ENCODE results near the gene KDM3B. TPM values are rescaled to one million over a fixed set of nuclear protein-coding genes. Genes with fewer than 3 reads are reported as not detected.

KDM3B gene
- total and polyA plus RNA-seq, 9 of the 15 experiments (the other 6 are each of a cell fraction or from before 2014, with no cell fraction given) = 13.8 to 62.8 (median 41.9) TPM

DNA sequence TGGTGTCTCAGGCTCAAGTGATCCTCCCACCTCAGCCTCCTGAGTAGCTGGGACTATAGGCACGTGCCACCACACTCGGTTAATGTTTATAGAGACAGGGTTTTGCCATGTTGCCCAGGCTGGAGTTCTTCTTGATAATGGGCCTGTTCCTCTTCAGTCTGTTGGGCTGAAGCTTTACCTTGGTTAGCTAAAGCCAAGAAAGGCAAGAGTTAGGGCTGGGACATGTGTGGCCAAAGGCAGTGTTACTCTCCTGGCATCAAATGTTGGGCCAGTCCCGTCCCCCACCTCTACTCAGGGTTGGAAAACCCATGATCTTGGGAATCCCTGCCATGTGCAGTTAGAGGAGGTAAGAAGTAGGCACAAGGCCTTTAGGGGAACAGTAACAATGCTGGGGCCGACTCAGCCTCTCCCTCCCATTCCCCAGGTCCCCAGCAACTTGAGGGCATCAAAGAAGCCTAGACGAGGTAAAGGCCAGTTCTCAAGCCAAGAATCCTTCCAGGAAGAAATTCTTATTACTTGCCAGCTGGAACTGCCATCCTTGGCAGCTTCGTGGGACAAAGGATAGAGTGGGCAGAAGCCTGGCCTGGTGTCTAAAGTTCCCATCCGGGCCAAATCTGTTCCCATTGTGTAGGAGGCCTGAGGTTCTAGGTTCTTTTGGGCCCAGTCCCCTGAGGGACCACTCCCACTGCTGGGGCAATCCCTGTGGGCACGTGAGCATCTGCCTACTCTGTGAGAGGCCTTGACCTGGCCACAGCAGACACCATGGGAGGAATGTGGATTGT is 117.2 kb downstream of the KDM3B start (continued):
- TF ChIP-seq RHOXF2B (CRISPR knock-in tag; conservative IDR thresholded peaks at IDR 0.05) (no peak), FOXM1 (IDR thresholded peaks at IDR 0.05; ENCODE audit: low read depth) (no peak), FOXM1 (CRISPR knock-in tag; IDR thresholded peaks at IDR 0.05; ENCODE audit: low read depth) (peak; percentile 96), GATAD2B (IDR thresholded peaks at IDR 0.05; ENCODE audit: borderline replicate concordance) (0 out of 2 replicates have a peak, but pooled peaks have one; percentile 20), BCOR (IDR thresholded peaks at IDR 0.05) (no peak), MAZ (CRISPR knock-in tag; conservative IDR thresholded peaks at IDR 0.05 in 1 of 2, IDR thresholded peaks at IDR 0.05 in 1 of 2) (peak in 1 of 2 experiments; percentile 69; a peak in 2 of 4 replicates), PHF21A (IDR thresholded peaks at IDR 0.05; ENCODE audit: borderline replicate concordance, low read depth) (peak; percentile 5; the same call in 1 of the 2 replicates), SUPT5H (IDR thresholded peaks at IDR 0.05) (peak; percentile 98), ZNF764 (CRISPR knock-in tag; IDR thresholded peaks at IDR 0.05; ENCODE audit: low read depth) (0 out of 2 replicates have a peak, but pooled peaks have one; percentile 62), SP1 (CRISPR knock-in tag; IDR thresholded peaks at IDR 0.05) (peak; percentile 84), PTBP1 (IDR thresholded peaks at IDR 0.05; ENCODE audit: low read depth, low read length) (peak; percentile 98), ZNF24 (IDR thresholded peaks at IDR 0.05) (no peak), ZNF57 (CRISPR knock-in tag; IDR thresholded peaks at IDR 0.05) (peak; percentile 49; the same call in 1 of the 2 replicates), TCF3 (CRISPR knock-in tag; IDR thresholded peaks at IDR 0.05) (peak; percentile 51), POLR2G (IDR thresholded peaks at IDR 0.05; ENCODE audit: low read depth, low read length) (peak; percentile 85), TOE1 (IDR thresholded peaks at IDR 0.05; ENCODE audit: borderline replicate concordance) (0 out of 2 replicates have a peak, but pooled peaks have one; percentile 44), TOE1 (CRISPR knock-in tag; IDR thresholded peaks at IDR 0.05; ENCODE audit: borderline replicate concordance, low read depth) (no peak), ZNF140 (CRISPR knock-in tag; IDR thresholded peaks at IDR 0.05) (no peak), TGIF2 (CRISPR knock-in tag; IDR thresholded peaks at IDR 0.05) (0 out of 2 replicates have a peak, but pooled peaks have one; percentile 20)
- TF ChIP-seq, protein P1, sequence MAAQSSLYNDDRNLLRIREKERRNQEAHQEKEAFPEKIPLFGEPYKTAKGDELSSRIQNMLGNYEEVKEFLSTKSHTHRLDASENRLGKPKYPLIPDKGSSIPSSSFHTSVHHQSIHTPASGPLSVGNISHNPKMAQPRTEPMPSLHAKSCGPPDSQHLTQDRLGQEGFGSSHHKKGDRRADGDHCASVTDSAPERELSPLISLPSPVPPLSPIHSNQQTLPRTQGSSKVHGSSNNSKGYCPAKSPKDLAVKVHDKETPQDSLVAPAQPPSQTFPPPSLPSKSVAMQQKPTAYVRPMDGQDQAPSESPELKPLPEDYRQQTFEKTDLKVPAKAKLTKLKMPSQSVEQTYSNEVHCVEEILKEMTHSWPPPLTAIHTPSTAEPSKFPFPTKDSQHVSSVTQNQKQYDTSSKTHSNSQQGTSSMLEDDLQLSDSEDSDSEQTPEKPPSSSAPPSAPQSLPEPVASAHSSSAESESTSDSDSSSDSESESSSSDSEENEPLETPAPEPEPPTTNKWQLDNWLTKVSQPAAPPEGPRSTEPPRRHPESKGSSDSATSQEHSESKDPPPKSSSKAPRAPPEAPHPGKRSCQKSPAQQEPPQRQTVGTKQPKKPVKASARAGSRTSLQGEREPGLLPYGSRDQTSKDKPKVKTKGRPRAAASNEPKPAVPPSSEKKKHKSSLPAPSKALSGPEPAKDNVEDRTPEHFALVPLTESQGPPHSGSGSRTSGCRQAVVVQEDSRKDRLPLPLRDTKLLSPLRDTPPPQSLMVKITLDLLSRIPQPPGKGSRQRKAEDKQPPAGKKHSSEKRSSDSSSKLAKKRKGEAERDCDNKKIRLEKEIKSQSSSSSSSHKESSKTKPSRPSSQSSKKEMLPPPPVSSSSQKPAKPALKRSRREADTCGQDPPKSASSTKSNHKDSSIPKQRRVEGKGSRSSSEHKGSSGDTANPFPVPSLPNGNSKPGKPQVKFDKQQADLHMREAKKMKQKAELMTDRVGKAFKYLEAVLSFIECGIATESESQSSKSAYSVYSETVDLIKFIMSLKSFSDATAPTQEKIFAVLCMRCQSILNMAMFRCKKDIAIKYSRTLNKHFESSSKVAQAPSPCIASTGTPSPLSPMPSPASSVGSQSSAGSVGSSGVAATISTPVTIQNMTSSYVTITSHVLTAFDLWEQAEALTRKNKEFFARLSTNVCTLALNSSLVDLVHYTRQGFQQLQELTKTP (IDR thresholded peaks at IDR 0.05; ENCODE audit: low read depth in 1 of 2, partially characterized antibody in 2 of 2) = peak in 1 of 2 experiments; percentile 4
- TF ChIP-seq, protein P2, sequence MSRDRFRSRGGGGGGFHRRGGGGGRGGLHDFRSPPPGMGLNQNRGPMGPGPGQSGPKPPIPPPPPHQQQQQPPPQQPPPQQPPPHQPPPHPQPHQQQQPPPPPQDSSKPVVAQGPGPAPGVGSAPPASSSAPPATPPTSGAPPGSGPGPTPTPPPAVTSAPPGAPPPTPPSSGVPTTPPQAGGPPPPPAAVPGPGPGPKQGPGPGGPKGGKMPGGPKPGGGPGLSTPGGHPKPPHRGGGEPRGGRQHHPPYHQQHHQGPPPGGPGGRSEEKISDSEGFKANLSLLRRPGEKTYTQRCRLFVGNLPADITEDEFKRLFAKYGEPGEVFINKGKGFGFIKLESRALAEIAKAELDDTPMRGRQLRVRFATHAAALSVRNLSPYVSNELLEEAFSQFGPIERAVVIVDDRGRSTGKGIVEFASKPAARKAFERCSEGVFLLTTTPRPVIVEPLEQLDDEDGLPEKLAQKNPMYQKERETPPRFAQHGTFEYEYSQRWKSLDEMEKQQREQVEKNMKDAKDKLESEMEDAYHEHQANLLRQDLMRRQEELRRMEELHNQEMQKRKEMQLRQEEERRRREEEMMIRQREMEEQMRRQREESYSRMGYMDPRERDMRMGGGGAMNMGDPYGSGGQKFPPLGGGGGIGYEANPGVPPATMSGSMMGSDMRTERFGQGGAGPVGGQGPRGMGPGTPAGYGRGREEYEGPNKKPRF (IDR thresholded peaks at IDR 0.05; ENCODE audit: low read depth, low read length) = peak; percentile 90
- TF ChIP-seq, protein P3, sequence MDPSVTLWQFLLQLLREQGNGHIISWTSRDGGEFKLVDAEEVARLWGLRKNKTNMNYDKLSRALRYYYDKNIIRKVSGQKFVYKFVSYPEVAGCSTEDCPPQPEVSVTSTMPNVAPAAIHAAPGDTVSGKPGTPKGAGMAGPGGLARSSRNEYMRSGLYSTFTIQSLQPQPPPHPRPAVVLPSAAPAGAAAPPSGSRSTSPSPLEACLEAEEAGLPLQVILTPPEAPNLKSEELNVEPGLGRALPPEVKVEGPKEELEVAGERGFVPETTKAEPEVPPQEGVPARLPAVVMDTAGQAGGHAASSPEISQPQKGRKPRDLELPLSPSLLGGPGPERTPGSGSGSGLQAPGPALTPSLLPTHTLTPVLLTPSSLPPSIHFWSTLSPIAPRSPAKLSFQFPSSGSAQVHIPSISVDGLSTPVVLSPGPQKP (CRISPR knock-in tag; IDR thresholded peaks at IDR 0.05) = no peak
